ENCODE data around the gene EGFL7. TPM values are rescaled to one million over a fixed set of nuclear protein-coding genes. Genes with fewer than 3 reads are reported as not detected.

Gene EGFL7
- total RNA-seq, 1 donor from 2014 or later = 16.3 TPM

DNA sequence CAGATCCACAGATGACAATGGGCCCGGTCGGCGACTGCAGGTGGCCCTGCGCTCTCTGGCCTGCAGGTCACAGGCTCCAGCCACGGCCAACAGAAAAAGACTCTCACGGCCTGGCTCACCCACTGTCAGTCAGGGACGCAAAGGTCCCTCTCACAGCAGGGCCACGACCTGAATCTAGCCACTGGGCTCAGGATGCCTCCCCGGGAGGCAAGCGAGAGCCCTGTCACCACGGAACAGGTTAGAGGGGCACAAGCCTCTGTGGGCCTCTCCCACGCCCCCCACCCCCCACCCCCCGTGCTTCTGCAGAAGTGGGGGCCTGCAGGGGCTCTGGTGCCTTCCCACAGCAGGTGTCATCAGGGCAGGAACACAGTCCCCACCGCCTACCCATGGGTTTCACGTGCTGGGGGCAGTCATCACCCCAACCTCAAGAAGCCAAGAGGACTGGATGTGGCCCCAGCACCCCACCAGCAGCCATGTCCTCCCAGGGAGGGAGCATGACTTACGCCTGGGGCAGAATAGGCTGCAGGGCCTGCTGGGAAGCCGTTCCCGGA is 17.3 kb upstream of the EGFL7 start:
- no peak for DNase-seq (ENCODE audit: low spot score, unreplicated experiment)
- H3K27ac Mint-ChIP-seq = no peak overlapping the region
- no peaks in the 10 kb centered on the region for H3K4me1 Mint-ChIP-seq (ENCODE audit: low read depth)
- TF ChIP-seq, protein P1, sequence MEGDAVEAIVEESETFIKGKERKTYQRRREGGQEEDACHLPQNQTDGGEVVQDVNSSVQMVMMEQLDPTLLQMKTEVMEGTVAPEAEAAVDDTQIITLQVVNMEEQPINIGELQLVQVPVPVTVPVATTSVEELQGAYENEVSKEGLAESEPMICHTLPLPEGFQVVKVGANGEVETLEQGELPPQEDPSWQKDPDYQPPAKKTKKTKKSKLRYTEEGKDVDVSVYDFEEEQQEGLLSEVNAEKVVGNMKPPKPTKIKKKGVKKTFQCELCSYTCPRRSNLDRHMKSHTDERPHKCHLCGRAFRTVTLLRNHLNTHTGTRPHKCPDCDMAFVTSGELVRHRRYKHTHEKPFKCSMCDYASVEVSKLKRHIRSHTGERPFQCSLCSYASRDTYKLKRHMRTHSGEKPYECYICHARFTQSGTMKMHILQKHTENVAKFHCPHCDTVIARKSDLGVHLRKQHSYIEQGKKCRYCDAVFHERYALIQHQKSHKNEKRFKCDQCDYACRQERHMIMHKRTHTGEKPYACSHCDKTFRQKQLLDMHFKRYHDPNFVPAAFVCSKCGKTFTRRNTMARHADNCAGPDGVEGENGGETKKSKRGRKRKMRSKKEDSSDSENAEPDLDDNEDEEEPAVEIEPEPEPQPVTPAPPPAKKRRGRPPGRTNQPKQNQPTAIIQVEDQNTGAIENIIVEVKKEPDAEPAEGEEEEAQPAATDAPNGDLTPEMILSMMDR (IDR thresholded peaks at IDR 0.05; ENCODE audit: unreplicated experiment) = no peak
- H3K27me3 Mint-ChIP-seq = peaks cover 26% of the 10 kb centered on the region
- no peaks in the 10 kb centered on the region for H3K9me3 Mint-ChIP-seq (ENCODE audit: low read depth)
- no peaks in the 10 kb centered on the region for H3K36me3 Mint-ChIP-seq (ENCODE audit: insufficient read depth)
- H3K4me3 Mint-ChIP-seq (ENCODE audit: low read depth) = no peak overlapping the region

DNA sequence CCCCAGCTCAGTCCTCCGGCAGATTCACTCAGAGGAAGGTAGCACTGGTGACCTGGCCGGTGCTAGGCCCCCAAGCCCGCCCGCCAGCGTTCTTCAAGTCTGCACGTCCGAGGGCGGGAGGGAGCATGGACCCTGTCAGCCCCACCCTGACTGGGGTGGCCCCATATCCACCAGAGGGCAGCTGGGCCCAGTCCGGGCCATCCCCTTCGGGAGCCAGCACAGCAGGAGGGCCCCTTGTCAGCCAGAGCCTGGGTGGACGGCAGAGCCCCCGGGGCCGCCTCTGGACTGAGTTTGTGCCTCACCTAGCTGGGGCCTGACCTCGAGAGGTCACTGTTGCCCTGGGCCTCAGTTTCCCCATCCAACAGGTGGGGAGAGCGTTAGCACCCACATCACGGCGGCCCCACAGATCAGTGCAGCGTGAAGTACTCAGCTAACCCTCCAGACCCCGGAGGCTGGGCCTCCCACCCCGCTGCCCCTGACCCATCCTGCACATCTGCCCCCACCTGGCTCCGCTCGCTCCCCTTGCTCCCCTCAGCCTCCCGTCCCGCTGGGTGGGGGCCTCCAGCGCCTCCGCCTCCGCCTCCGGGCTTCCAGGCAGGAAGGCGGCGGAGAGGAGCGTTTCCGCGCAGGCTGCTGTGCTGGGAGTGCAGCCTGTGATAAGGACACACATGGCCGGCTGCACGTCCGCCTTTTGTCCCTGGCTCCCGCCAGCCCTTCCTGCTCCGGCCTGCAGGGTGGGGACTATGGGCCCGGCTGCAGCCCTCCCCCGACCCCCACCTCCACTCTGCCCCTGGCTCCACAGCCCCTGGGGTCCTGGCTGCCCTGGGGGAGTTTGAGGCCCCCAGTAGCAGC is 16.6 kb upstream of the EGFL7 start:
- Mint-ChIP-seq H3K27me3 (peaks cover 19% of the 10 kb centered on the region), H3K4me3 (ENCODE audit: low read depth) (no peak overlapping the region), H3K36me3 (ENCODE audit: insufficient read depth) (no peaks in the 10 kb centered on the region), H3K9me3 (ENCODE audit: low read depth) (no peaks in the 10 kb centered on the region), H3K4me1 (ENCODE audit: low read depth) (no peaks in the 10 kb centered on the region), H3K27ac (no peak overlapping the region)
- no peak for DNase-seq (ENCODE audit: low spot score, unreplicated experiment)
- TF ChIP-seq, protein P1 (IDR thresholded peaks at IDR 0.05; ENCODE audit: unreplicated experiment) = no peak

DNA sequence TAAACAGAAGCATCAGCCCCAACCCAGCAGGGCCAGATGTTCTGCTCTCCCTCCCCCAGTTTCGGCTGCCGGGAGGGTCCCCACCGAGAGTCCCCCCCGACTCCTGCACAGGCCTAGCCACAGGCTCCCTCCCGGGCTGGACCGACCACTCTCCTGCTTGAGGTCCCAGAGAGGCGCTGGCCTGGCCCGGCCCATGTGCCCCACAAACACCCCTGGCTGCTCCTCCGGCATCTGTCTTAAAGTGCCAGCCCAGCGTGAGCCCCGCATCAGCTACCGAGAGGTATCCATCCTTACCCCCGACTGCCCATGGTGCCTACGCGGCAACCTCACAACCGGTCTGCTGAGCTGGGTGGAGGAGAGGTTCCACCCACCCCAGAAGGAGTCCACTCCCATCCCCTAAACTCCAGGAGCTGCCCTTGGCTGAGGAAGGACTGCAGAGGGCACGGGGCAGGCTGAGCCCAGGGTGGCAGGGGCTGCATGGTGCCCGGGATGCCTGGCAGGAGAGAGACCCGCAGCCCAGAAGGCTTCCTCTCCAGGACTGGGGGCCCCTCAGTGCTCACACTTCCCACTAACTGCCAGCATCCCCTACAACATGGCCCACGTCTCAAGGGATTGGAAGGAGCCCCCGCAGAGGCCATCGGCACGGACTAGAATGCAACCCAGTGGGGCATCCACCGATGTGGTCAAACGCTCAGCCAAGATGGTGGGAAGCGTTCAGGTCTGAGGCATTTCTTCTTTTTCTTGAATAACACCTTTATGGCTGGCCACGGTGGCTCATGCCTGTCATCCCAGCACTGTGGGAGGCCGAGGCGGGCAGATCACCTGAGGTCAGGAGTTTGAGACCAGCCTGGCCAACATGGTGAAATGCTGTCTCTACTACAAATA is 15.6 kb upstream of the EGFL7 start:
- Mint-ChIP-seq H3K9me3 (ENCODE audit: low read depth) (no peaks in the 10 kb centered on the region), H3K4me1 (ENCODE audit: low read depth) (no peaks in the 10 kb centered on the region), H3K27me3 (peaks cover 19% of the 10 kb centered on the region), H3K36me3 (ENCODE audit: insufficient read depth) (no peaks in the 10 kb centered on the region), H3K4me3 (ENCODE audit: low read depth) (no peak overlapping the region), H3K27ac (no peak overlapping the region)
- TF ChIP-seq, protein P1 (IDR thresholded peaks at IDR 0.05; ENCODE audit: unreplicated experiment) = no peak
- no peak for DNase-seq (ENCODE audit: low spot score, unreplicated experiment)

DNA sequence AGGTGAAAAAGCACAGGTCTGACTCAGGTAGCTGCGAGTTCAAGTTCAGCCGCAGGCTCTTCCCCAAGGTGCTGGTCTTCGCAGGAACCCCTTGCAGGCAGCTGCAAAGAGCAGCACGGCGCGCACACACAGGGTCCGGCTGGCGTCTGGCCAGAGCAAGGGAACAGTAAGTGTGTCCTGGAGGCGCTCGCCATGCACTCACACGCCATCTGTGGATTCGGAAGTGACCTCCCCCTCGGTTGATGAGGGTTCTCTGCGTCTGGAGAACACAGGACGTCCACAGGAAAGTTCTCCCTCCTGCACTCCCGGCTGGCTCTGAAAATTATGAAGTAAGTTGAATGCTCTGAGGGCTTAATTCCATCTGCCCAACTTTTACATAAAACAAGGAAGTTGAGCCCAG is 14.0 kb upstream of the EGFL7 start:
- H3K27ac Mint-ChIP-seq = no peak overlapping the region
- H3K36me3 Mint-ChIP-seq (ENCODE audit: insufficient read depth) = no peaks in the 10 kb centered on the region
- DNase-seq (ENCODE audit: low spot score, unreplicated experiment) = no peak
- TF ChIP-seq, protein P1 (IDR thresholded peaks at IDR 0.05; ENCODE audit: unreplicated experiment) = no peak
- H3K27me3 Mint-ChIP-seq = peaks cover 9% of the 10 kb centered on the region
- no peak overlapping the region for H3K4me3 Mint-ChIP-seq (ENCODE audit: low read depth)
- H3K9me3 Mint-ChIP-seq (ENCODE audit: low read depth) = no peaks in the 10 kb centered on the region
- H3K4me1 Mint-ChIP-seq (ENCODE audit: low read depth) = no peaks in the 10 kb centered on the region

DNA sequence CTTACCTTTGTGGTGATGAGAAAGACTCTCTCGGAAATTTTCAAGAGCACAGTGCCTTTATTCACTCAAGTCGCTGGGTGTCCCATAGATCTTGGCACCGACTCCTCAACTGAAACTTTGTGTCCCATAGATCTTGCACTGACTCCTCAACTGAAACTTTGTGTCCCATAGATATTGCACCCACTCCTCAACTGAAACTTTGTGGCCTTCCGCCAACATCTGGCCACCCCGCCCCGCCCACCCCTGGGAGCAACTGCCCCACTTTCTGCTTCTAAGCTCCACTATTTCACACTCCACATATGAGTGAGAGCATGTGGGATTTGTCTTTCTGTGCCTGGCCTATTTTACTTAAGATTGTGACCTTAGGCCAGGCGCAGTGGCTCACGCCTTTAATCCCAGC is 12.7 kb upstream of the EGFL7 start:
- Mint-ChIP-seq H3K4me1 (ENCODE audit: low read depth) (no peaks in the 10 kb centered on the region), H3K9me3 (ENCODE audit: low read depth) (no peaks in the 10 kb centered on the region), H3K36me3 (ENCODE audit: insufficient read depth) (no peaks in the 10 kb centered on the region), H3K27me3 (peaks cover 6% of the 10 kb centered on the region), H3K27ac (no peak overlapping the region), H3K4me3 (ENCODE audit: low read depth) (no peak overlapping the region)
- DNase-seq (ENCODE audit: low spot score, unreplicated experiment) = no peak
- TF ChIP-seq, protein P1 (IDR thresholded peaks at IDR 0.05; ENCODE audit: unreplicated experiment) = no peak
